ENCODE results near the gene TCTA.
"Not testable (repeated sequence)": the region's sequence is repeated elsewhere in the genome, so short reads cannot be mapped to it uniquely, and the experiment has no call there.

TCTA gene, protein sequence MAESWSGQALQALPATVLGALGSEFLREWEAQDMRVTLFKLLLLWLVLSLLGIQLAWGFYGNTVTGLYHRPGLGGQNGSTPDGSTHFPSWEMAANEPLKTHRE

DNA sequence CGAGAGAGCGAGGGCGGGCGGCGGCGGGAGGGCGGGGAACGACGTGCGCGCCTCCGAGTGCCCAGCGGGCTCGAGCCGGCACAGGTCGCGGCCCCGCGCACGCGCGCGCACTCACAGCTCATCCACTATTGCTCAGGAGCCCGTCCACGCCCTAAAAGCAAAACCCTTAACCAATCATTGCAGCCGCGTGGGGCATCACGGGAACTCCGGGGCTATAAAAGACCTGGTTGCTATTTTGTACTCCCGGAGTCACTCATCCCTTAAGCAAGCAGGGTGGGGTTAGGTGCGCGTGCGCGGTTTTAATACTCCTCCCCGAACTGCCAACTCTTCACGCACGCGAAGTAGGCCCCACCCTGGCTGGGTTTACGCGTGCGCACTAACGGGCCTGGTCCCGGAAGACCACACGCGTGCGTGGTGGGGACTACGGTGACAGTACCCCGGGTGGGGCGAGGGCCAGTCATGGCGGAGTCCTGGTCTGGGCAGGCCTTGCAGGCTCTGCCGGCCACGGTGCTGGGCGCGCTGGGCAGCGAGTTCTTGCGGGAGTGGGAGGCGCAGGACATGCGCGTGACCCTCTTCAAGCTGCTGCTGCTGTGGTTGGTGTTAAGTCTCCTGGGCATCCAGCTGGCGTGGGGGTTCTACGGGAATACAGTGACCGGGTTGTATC, at the start of gene TCTA, which contains the start of gene RHOA:
Gene TCTA (plus strand): TSS at position 456 of the 664 bp plus-strand sequence. CDS start 4 bp downstream, at position 460.
Gene RHOA (minus strand): TSS at position 9 of the 664 bp plus-strand sequence. CDS start 36,387 bp downstream, outside the sequence.
- no peaks in the 10 kb centered on the region for H3K36me3 ChIP-seq (ENCODE audit: insufficient read depth, low read length)
- no peaks in the 10 kb centered on the region for H3K9me3 ChIP-seq (ENCODE audit: control insufficient read depth, insufficient read depth, low read length)
- H3K9ac ChIP-seq (ENCODE audit: low read depth, low read length): peak within 1 kb of the TSS; percentile 91
- H3K4me1 ChIP-seq (ENCODE audit: insufficient read depth, low read length): peaks cover 18% of the 10 kb centered on the region

DNA sequence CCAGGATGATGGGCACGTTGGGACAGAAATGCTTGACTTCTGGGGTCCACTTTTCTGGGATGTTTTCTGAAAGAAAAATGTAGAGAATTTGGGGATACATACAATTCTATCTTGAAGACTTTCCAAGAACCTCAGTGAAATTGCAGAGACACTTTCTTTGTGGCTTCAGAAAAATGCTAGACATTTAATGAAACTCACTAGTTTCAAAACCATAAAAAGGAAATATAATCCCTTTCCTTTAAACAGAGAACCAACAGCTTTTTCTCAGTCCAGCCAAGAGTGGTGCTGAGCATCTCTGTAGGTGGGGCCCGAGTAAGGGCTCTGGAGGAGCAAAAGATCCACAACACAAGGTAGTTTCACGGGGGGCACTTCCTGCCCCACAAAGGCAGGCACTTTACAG, 49.7 kb upstream of the TCTA start:
- H3K9me3 ChIP-seq (ENCODE audit: control insufficient read depth, insufficient read depth, low read length): no peaks in the 10 kb centered on the region
- no peak overlapping the region for H3K9ac ChIP-seq (ENCODE audit: low read depth, low read length)
- H3K4me1 ChIP-seq (ENCODE audit: insufficient read depth, low read length): peaks cover 12% of the 10 kb centered on the region
- peaks cover 41% of the 10 kb centered on the region for H3K36me3 ChIP-seq (ENCODE audit: insufficient read depth, low read length)

DNA sequence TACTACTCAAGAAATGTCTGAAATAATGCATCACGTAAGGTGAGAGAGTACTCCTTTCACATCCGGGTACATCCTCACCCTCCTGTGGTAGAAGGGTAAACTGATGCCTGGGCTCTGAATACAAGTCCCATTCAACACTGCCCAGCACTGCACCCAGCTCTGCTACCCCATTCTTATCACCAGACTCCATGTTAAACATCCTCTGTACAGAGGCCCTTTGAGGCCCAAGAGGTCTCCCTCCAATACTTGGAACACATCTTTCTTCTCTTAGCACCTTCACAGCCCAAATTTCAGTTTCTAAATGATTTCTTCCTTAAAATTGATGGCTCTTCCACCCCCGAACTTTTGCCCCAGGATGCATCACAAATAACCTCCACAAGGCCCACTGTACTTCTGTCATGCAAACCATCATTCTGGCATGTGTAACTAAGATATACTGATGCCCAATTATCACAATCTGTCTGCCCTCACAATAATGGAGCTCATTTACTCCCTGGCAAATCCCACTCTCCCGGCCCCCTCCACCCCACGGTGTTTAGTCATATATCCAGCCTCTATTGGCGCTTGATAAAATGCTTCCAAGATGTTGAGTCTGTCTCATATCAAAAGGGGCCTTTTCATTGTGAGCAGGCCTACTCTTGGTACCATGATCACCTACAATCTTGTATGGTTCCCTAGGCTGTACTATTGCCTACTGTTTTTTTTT, 41.5 kb upstream of the TCTA start:
- no peaks in the 10 kb centered on the region for H3K4me1 ChIP-seq (ENCODE audit: insufficient read depth, low read length)
- no peaks in the 10 kb centered on the region for H3K9me3 ChIP-seq (ENCODE audit: control insufficient read depth, insufficient read depth, low read length)
- no peak overlapping the region for H3K9ac ChIP-seq (ENCODE audit: low read depth, low read length)
- peaks cover 36% of the 10 kb centered on the region for H3K36me3 ChIP-seq (ENCODE audit: insufficient read depth, low read length)

DNA sequence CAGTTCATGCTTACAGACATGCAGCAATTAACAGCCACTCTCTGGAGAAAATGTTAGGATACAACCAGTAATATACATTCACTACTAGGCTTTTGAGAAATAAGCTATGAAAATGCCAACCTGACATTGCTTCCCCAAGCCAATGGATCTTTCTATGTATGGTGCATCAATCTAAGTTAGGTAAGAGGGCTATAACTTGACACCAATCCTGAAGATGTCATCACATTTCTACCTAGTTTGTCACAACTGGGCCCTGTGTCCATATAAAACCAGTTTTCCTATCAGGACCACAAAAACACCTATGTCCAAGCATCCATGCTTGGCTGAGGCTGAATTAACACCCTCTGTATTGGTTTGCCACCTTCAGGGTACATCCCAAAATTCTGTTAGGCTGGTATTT, 40.3 kb upstream of the TCTA start:
- Histone ChIP-seq H3K36me3 (ENCODE audit: insufficient read depth, low read length) (peaks cover 34% of the 10 kb centered on the region), H3K9me3 (ENCODE audit: control insufficient read depth, insufficient read depth, low read length) (no peaks in the 10 kb centered on the region), H3K9ac (ENCODE audit: low read depth, low read length) (no peak overlapping the region), H3K4me1 (ENCODE audit: insufficient read depth, low read length) (no peaks in the 10 kb centered on the region)

DNA sequence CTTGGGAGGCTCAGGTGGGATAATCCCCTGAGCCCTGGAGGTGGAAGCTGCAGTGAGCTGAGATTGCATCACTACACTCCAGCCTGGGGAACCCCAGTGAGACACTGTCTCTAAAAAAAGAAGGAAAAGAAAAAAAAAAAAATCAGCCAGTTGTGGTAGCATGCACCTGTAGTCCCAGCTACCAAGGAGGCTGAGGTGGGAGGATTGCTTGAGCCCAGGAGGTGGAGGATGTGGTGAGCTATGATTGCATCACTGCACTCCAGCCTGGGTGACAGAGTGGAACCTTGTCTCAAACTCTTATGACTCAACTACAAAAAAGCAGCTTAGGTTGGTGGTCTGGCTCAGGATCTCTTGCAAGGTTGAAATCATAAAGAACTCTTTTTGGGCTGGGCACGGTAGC, 34.7 kb upstream of the TCTA start:
- Histone ChIP-seq H3K9ac (ENCODE audit: low read depth, low read length) (no peak overlapping the region), H3K4me1 (ENCODE audit: insufficient read depth, low read length) (peaks cover 6% of the 10 kb centered on the region), H3K9me3 (ENCODE audit: control insufficient read depth, insufficient read depth, low read length) (no peaks in the 10 kb centered on the region), H3K36me3 (ENCODE audit: insufficient read depth, low read length) (peaks cover 21% of the 10 kb centered on the region)

DNA sequence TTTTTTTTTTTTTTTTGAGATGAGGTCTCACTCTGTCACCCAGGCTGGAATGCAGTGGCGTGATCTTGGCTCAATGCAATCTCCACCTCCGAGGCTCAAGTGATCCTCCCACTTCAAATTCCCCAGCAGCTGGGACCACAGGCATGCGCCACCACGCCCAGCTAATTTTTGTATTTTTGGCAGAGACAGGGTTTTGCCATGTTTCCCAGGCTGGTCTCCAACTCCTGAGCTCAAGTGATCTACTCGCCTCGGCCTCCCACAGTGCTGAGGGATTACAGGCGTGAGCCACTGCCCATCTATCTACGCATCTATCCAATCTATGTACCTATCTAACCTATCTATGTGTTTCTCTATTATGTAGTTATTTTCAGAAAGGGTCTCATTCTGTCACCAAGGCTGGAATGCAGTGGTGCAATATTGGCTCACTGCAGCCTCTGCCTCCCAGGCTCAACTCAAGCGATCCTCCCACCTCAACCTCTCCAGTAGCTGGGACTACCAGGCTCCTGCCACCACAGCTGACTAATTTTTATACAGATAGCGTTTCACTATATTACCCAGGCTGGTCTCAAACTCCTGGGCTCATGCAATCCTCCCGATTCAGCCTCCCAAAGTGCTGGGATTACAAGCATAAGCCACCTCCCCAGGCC, 33.9 kb upstream of the TCTA start:
- Histone ChIP-seq H3K9ac (ENCODE audit: low read depth, low read length) (no peak overlapping the region), H3K36me3 (ENCODE audit: insufficient read depth, low read length) (peaks cover 18% of the 10 kb centered on the region), H3K9me3 (ENCODE audit: control insufficient read depth, insufficient read depth, low read length) (no peaks in the 10 kb centered on the region), H3K4me1 (ENCODE audit: insufficient read depth, low read length) (peaks cover 6% of the 10 kb centered on the region)

DNA sequence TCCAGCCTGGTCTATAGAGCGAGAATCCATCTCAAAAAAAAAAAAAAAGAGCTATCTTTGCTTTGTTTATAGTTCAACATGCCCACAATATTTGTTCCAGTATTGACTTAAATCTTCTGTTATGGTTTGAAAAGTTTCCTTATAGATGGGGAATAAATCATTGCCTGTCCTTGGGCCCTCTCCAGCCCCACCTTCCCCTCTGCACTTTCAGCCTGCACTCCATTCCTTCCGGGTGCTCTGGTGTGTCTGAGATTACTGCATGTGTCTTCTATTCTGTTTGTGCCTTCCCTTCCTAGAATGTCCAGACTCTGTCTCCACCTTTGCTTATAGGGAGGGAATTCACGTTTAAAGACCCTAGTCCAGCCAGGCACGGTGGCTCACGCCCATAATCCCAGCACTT, 28.8 kb upstream of the TCTA start:
- H3K9ac ChIP-seq (ENCODE audit: low read depth, low read length): no peak overlapping the region
- no peaks in the 10 kb centered on the region; the same call in 1 of the 2 replicates for H3K36me3 ChIP-seq (ENCODE audit: insufficient read depth, low read length)
- H3K4me1 ChIP-seq (ENCODE audit: insufficient read depth, low read length): peaks cover 6% of the 10 kb centered on the region
- H3K9me3 ChIP-seq (ENCODE audit: control insufficient read depth, insufficient read depth, low read length): no peaks in the 10 kb centered on the region

DNA sequence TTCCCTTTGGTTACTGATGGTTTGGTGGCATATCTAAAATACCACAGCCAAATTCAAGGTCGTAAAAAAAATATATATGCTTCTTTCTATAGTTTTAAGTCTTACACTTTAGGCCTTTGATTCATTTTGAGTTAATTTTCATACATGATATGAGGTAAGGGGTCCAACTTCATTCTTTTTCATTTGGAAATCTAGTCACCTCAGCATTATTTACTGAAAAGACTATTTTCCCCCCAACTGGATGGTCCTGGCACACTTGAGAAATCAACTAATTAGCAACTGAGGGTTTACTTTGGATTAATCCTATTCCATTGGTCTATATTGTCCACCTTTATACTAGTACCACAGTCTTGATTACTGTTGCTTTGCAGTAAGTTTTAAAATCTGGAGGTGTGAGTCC, 26.6 kb upstream of the TCTA start:
- Histone ChIP-seq H3K9me3 (ENCODE audit: control insufficient read depth, insufficient read depth, low read length) (no peaks in the 10 kb centered on the region), H3K9ac (ENCODE audit: low read depth, low read length) (no peak overlapping the region), H3K4me1 (ENCODE audit: insufficient read depth, low read length) (no peaks in the 10 kb centered on the region; the same call in 1 of the 2 replicates), H3K36me3 (ENCODE audit: insufficient read depth, low read length) (no peaks in the 10 kb centered on the region; the same call in 1 of the 2 replicates)

DNA sequence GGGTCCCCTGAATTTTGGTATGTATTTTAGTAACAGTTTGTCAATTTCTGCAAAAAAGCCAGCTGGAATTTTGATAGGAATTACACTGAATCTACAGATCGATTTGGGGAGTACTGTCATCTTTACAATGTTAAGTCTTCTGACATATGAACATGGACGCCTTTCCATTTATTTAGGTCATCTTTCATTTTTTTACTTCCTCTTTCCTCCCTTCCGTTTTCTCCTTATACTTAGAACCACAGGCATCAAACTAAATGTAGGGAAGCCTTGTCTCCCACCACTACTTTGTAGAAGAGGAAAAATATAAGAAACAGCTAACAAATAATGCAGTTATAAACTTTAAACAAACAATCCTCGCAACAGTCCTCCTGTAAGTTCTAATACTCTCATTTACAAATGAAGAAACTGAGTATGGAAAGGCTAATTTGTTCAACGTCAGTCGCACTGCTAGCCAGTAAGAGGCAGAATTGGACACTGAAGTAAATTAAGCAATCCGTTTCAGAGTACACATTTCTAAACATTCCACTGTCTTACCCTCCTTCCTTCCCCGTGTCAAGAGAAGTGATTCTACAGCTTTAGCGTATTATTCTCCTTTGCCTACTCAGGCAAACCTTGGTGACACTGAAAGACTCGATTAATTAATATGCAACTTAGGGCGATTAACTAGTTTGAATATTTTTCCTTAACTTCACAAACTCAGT, 26.0 kb upstream of the TCTA start:
- H3K9ac ChIP-seq (ENCODE audit: low read depth, low read length): no peak overlapping the region
- H3K4me1 ChIP-seq (ENCODE audit: insufficient read depth, low read length): no peaks in the 10 kb centered on the region; the same call in 1 of the 2 replicates
- no peaks in the 10 kb centered on the region for H3K9me3 ChIP-seq (ENCODE audit: control insufficient read depth, insufficient read depth, low read length)
- no peaks in the 10 kb centered on the region; the same call in 1 of the 2 replicates for H3K36me3 ChIP-seq (ENCODE audit: insufficient read depth, low read length)

DNA sequence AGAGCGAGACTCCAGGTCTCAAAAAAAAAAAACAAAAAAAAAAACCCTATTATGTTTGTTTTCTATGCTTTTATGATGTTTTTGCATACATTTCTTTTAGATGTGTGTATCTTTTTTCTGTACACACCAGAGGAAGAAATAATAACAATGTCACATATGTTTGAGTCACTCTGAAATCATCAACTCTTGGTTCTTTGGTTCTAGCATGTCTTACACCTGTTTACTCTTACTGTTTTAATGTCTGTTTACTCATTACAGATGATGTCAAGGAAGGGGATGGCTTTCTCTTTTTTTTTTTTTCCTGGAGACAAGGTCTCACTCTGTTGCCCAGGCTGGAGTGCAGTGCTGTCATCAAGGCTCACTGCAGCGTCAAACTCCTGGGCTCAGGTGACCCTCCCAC, 24.5 kb upstream of the TCTA start:
- H3K9me3 ChIP-seq (ENCODE audit: control insufficient read depth, insufficient read depth, low read length): no peaks in the 10 kb centered on the region
- H3K4me1 ChIP-seq (ENCODE audit: insufficient read depth, low read length): no peaks in the 10 kb centered on the region; the same call in 1 of the 2 replicates
- no peak overlapping the region for H3K9ac ChIP-seq (ENCODE audit: low read depth, low read length)
- no peaks in the 10 kb centered on the region; the same call in 1 of the 2 replicates for H3K36me3 ChIP-seq (ENCODE audit: insufficient read depth, low read length)

DNA sequence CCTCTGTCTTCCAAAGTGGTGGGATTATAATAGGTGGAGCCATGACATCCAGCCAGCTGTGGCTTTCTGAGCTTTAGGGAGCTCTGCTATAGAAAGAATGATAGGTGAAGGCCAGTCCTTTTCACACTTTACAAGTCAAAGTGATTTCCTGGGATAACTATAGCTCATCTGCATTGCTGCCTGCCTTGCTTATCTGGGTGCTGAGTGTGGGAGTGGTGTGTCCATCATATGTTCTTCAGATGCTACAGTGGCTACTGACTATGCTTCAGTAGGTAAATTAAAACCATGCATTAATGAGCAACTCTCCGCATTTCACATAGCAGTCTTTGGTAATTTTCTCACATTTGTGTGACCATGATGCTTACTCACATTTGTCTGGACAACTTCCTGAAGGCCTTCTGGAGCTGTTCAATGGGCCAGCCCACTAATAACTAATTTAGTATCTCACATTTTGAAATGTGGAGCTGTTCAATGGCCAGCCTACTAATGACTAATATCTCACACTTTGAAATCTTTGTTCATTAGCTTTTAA, 23.9 kb upstream of the TCTA start:
- Histone ChIP-seq H3K36me3 (ENCODE audit: insufficient read depth, low read length) (no peaks in the 10 kb centered on the region; the same call in 1 of the 2 replicates), H3K9ac (ENCODE audit: low read depth, low read length) (no peak overlapping the region), H3K4me1 (ENCODE audit: insufficient read depth, low read length) (no peaks in the 10 kb centered on the region), H3K9me3 (ENCODE audit: control insufficient read depth, insufficient read depth, low read length) (no peaks in the 10 kb centered on the region)

DNA sequence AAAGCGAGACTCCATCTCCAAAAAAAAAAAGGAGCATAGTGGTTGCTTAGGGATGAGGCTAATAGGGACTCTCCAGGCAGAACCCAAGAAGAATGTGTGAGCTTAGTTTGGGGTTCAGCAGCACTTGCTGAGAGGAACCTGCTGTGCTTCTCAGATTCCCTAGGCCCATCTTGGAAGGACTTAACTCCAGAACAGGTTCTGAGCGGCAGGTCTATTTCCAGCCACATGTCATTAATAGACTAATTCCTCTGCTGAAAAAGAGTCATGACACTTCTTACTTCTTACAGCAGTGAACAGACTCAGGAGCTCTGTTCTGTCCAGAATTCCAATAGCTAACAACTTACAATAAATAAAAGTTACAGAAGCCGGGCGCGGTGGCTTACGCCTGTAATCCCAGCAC, 22.9 kb upstream of the TCTA start:
- no peaks in the 10 kb centered on the region for H3K9me3 ChIP-seq (ENCODE audit: control insufficient read depth, insufficient read depth, low read length)
- no peaks in the 10 kb centered on the region for H3K4me1 ChIP-seq (ENCODE audit: insufficient read depth, low read length)
- H3K36me3 ChIP-seq (ENCODE audit: insufficient read depth, low read length): no peaks in the 10 kb centered on the region; the same call in 1 of the 2 replicates
- H3K9ac ChIP-seq (ENCODE audit: low read depth, low read length): no peak overlapping the region

DNA sequence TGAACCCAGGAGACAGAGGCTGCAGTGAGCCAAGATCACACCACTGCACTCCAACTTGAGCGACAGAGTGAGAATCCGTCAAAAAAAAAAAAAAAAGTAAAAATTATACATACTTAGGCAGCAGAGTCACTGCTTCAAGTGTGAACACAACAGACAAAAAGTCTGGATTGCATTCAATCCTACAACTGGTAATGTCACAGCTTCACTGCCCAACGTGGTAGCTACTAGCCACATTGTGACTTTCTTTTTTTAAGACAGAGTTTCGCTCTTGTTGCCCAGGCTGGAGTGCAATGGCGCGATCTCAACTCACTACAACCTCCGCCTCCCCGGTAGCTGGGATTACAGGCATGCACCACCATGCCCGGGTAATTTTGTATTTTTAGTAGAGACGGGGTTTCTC, 20.9 kb upstream of the TCTA start:
- not testable (repeated sequence) for H3K36me3 ChIP-seq (ENCODE audit: insufficient read depth, low read length); H3K9me3 ChIP-seq (ENCODE audit: control insufficient read depth, insufficient read depth, low read length); H3K4me1 ChIP-seq (ENCODE audit: insufficient read depth, low read length); H3K9ac ChIP-seq (ENCODE audit: low read depth, low read length)

DNA sequence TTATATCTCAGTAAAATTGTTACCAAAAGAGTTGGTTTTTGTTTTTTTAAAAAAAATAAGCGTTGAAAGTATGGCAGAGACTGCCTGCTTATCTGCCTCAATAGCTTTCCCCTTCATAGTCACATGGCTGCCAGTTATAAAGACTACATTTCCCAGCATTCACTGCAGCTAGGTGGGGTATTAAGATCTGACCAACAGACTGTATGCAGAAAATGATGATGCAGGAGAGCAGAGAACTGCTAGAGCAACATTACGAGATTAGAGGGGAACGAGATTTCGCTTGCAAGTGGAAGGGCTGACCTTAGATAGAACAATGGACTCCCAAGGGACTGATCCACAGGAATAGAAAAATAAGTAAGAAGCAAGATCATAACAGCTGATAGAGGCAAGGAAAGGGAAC, 14.8 kb upstream of the TCTA start:
- Histone ChIP-seq H3K36me3 (ENCODE audit: insufficient read depth, low read length) (no peaks in the 10 kb centered on the region), H3K9ac (ENCODE audit: low read depth, low read length) (no peak overlapping the region), H3K4me1 (ENCODE audit: insufficient read depth, low read length) (peaks cover 10% of the 10 kb centered on the region), H3K9me3 (ENCODE audit: control insufficient read depth, insufficient read depth, low read length) (no peaks in the 10 kb centered on the region)

Measured in ES-I3 (cell line).